Ascending aorta (tissue), 2 donors: ENCODE measurements around the gene TRIOBP. TPM values are rescaled to one million over a fixed set of nuclear protein-coding genes. Genes with fewer than 3 reads are reported as not detected.

Experiments
- DNase-seq, 2 donors: peaks; one replicate each; pipeline ENCODE4 v3.0.0-alpha.2; 2019; ENCODE audit warnings: low spot score in 2 of 2
- H3K27ac ChIP-seq, 2 donors: fragments of 200-600 bp; sonication (generic); one replicate each; pipeline ENCODE4 v1.5.1; 2016 to 2017; ENCODE audit warnings: mild to moderate bottlenecking in 1 of 2
- H3K27me3 ChIP-seq: fragments of 200-600 bp; sonication (generic); one replicate; pipeline ENCODE4 v1.5.1; 2017
- H3K36me3 ChIP-seq, 2 donors: fragments of 200-600 bp; sonication (generic); one replicate each; pipeline ENCODE4 v1.5.1; 2016
- H3K4me1 ChIP-seq, 2 donors: fragments of 200-600 bp; sonication (generic); one replicate each; pipeline ENCODE4 v1.5.1; 2016 to 2017; ENCODE audit warnings: mild to moderate bottlenecking in 1 of 2
- H3K4me3 ChIP-seq, 2 donors: fragments of 200-600 bp; sonication (generic); one replicate each; pipeline ENCODE4 v1.5.1; 2016 to 2017; ENCODE audit warnings: mild to moderate bottlenecking in 1 of 2
- H3K9me3 ChIP-seq, 2 donors: fragments of 200-600 bp; sonication (generic); one replicate each; pipeline ENCODE4 v1.5.1; 2016
- intact Hi-C: fragments of 100-400 bp; cut with DNase I; formaldehyde crosslinking; loops from one replicate; pipeline ENCODE4 v1.15.1; 2023
- total RNA-seq: library from RNA; depleted of rRNA; stranded (reverse); fragments of >200 nt; gene quantifications from one replicate; pipeline ENCODE4 v1.1.0, GENCODE V29; 2016
- TF ChIP-seq, protein P1 (sequence below), 3 experiments: fragments of 200-600 bp in 2 of 3; fragments of 450-650 bp in 1 of 3; sonication (generic) in 2 of 3; IDR thresholded peaks; one replicate each; pipeline ENCODE4 v1.5.1; 2016 to 2019; ENCODE audit warnings: antibody characterized with exemption in 3 of 3, mild to moderate bottlenecking in 1 of 3, moderate library complexity in 1 of 3

The TRIOBP gene
- total RNA-seq, 1 donor from 2014 or later: 253 TPM

DNA sequence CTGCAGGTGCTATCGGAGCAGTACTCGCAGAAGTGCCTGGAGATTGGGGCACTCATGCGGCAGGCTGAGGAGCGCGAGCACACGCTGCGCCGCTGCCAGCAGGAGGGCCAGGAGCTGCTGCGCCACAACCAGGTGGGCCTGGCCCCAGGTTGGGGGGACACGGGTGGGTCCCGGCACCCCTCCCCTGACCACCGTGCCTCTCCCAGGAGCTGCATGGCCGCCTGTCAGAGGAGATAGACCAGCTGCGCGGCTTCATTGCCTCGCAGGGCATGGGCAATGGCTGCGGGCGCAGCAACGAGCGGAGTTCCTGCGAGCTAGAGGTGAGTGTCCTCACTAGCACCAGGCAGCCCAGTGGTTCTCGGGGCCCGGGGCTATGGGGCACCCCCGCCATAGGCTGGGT is 72.2 kb downstream of the TRIOBP start:
- H3K9me3 ChIP-seq: no peaks in the 10 kb centered on the region
- peaks cover 58 to 74% of the 10 kb centered on the region in 2 donors for H3K36me3 ChIP-seq
- DNase-seq: no peak
- TF ChIP-seq, protein P1, sequence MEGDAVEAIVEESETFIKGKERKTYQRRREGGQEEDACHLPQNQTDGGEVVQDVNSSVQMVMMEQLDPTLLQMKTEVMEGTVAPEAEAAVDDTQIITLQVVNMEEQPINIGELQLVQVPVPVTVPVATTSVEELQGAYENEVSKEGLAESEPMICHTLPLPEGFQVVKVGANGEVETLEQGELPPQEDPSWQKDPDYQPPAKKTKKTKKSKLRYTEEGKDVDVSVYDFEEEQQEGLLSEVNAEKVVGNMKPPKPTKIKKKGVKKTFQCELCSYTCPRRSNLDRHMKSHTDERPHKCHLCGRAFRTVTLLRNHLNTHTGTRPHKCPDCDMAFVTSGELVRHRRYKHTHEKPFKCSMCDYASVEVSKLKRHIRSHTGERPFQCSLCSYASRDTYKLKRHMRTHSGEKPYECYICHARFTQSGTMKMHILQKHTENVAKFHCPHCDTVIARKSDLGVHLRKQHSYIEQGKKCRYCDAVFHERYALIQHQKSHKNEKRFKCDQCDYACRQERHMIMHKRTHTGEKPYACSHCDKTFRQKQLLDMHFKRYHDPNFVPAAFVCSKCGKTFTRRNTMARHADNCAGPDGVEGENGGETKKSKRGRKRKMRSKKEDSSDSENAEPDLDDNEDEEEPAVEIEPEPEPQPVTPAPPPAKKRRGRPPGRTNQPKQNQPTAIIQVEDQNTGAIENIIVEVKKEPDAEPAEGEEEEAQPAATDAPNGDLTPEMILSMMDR (IDR thresholded peaks at IDR 0.05): no peak
- H3K27me3 ChIP-seq: no peaks in the 10 kb centered on the region
- no peak overlapping the region for H3K27ac ChIP-seq
- intact Hi-C loops: no loop called here
- H3K4me3 ChIP-seq: no peak overlapping the region
- peaks cover 0 to 5% of the 10 kb centered on the region in 2 donors for H3K4me1 ChIP-seq

GRCh38 chr22:37771081-37771480 is 74.2 kb downstream of the TRIOBP start:
- TF ChIP-seq, protein P1 (IDR thresholded peaks at IDR 0.05): no peak
- Histone ChIP-seq H3K36me3 (peaks cover 55 to 77% of the 10 kb centered on the region in 2 donors), H3K27me3 (no peaks in the 10 kb centered on the region), H3K4me3 (no peak overlapping the region), H3K4me1 (no peaks in the 10 kb centered on the region), H3K27ac (no peak overlapping the region), H3K9me3 (no peaks in the 10 kb centered on the region)
- intact Hi-C loops: no loop called here
- no peak for DNase-seq

DNA sequence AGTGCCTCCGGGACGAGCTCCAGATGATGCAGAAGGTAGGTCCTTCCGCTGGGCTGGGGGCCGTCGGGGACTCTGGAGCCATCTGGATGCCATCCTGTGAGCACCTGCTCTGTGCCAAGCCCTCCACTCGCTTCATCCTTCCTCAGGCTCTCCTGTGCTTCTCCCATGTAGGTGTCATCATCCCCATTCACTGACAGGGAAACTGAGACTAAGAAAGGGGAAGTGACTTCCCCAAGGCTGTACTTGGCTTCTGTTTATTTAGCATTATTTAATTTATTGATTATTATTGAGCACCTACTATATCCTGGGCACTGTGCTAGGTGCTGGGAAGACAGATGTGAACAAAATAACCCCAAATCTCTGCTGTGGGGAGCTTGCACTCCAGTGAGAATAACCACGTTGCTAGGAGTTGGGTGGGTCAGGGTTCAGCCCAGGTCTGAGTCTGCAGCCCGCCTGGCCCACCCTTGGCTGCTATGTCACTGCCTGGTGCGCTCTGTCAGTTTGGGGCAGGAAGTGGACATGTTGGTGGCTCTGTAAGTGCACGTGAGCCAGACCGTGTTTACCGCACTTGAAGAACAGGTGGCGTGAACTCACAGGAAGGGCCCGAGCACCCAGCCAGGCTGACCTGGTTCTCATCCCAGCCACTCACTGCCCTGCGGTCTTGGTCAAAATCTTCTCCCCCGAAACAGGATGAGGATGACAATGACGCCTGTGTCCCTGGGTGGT is 75.0 kb downstream of the TRIOBP start:
- Histone ChIP-seq H3K9me3 (no peaks in the 10 kb centered on the region), H3K4me3 (no peak overlapping the region), H3K4me1 (no peaks in the 10 kb centered on the region), H3K27me3 (no peaks in the 10 kb centered on the region), H3K36me3 (peaks cover 55 to 70% of the 10 kb centered on the region in 2 donors), H3K27ac (no peak overlapping the region)
- no peak for DNase-seq
- intact Hi-C loops: no loop called here
- TF ChIP-seq, protein P1 (IDR thresholded peaks at IDR 0.05): no peak

GRCh38 chr22:37774728-37775127 is 77.9 kb downstream of the TRIOBP start:
- TF ChIP-seq, protein P1 (IDR thresholded peaks at IDR 0.05): no peak
- Histone ChIP-seq H3K9me3 (no peaks in the 10 kb centered on the region), H3K27me3 (no peaks in the 10 kb centered on the region), H3K4me3 (no peak overlapping the region), H3K36me3 (peaks cover 33 to 44% of the 10 kb centered on the region in 2 donors), H3K4me1 (peaks cover 0 to 4% of the 10 kb centered on the region in 2 donors), H3K27ac (no peak overlapping the region)
- no peak for DNase-seq
- intact Hi-C loops: no loop called here

- no peak overlapping the region for H3K27ac ChIP-seq
These were observed 79.2 kb downstream of the TRIOBP start for GRCh38 chr22:37775785-37776638.

More at GRCh38 chr22:37775785-37776638, 79.2 kb downstream of the TRIOBP start:
- TF ChIP-seq, protein P1 (IDR thresholded peaks at IDR 0.05): no peak
- no peaks in the 10 kb centered on the region for H3K27me3 ChIP-seq
- peaks cover 26 to 39% of the 10 kb centered on the region in 2 donors for H3K36me3 ChIP-seq
- DNase-seq: no peak
- no peaks in the 10 kb centered on the region for H3K9me3 ChIP-seq
- H3K4me3 ChIP-seq: no peak overlapping the region
- H3K4me1 ChIP-seq: peaks cover 0 to 4% of the 10 kb centered on the region in 2 donors
- intact Hi-C loops: no loop called here
